Endometrium (tissue), 2 donors: ENCODE measurements around the gene GSTT4.
"Not testable (repeated sequence)": the region's sequence is repeated elsewhere in the genome, so short reads cannot be mapped to it uniquely, and the experiment has no call there.

Experiments used
- FAIRE-seq: peaks from 2 replicates; lab custom pipeline; 2012; peaks lifted over from hg19 to GRCh38; lab: Jason Lieb, UNC
- donor health status: control.
- donor health status: control.

The GSTT4 gene

DNA sequence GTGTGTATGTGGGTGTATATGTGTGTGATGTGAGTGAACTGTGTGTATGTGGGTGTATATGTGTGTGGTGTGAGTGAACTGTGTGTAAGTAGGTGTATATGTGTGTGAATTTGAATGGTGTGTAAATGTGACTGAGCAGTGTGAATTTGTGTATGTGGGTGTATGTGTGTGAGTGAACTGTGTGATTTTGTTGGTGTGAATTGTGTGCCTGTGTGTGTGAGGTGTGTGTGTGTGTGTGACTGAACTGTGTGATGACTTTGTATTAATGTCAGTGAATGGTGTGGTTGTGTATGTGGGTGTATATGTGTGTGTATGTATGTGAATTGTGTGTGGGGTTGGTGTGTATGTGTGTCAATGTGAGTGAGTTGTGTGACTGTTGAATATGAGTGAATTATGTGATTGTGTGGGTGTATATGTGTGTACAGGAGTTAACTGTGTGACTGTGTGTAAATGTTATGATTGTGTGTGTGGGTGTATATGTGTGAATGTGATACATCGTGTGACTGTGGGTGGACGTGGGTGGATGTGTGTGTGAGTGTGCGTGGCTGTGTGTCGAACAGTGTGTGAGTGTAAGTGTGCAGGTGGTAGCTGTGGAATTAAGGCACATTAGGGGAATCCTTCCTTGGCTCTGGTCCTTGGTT, 18.6 kb downstream of the GSTT4 start:
- FAIRE-seq = not testable (repeated sequence)

- not testable (repeated sequence) for FAIRE-seq
Observed at GRCh38 chr22:23986089-23986488, 19.2 kb downstream of the GSTT4 start.

DNA sequence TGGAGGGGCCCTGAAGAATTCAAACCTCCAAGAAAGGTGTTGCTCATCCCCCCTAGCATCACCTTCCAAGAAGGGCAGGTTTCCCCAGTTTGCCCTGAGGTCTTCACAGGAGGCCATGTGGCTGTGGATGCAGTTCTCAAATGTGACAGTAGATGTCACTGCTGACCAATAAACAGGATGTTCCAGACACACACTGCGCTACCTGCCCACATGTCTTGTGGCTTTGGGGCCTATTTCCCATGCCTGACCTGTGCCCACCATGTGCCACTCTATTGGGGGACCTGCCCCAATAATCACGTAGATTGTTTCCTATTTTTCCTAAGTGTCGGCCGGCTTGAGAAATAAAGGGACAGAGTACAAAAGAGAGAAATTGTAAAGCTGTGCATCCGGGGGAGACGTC, 20.8 kb downstream of the GSTT4 start:
- FAIRE-seq = no peak

GRCh38 chr22:23980567-23980966, 24.7 kb downstream of the GSTT4 start:
- FAIRE-seq = not testable (repeated sequence)

- peak; percentile 70 for FAIRE-seq
Observed at GRCh38 chr22:23979557-23980240, 25.6 kb downstream of the GSTT4 start, which contains the start of gene GSTT2. Gene GSTT2, plus strand, starts transcription at chr22:23980134.

GRCh38 chr22:23977304-23977703, 27.9 kb downstream of the GSTT4 start:
- FAIRE-seq = not testable (repeated sequence)

DNA sequence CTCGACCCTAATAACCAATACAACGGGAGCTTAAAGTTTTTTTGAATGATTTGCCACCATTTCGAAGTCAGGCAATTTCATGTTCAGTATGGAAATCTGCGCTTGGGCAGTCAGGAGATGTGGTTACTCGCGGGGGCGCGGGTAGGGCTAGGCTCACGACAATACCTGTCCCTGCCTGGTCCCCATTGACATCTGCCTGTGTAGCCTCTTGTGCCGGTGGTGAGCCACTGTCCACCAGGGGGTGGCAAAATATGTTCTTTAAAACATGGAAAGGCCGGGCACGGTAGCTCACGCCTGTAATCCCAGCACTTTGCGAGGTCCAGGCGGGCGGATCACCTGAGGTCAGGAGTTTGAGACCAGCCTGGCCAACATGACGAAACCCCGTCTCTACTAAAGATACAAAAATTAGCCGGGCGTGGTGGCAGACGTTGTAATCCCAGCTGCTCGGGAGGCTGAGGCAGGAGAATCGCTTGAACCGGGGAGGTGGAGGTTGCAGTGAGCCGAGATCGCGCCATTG, 30.4 kb downstream of the GSTT4 start:
- FAIRE-seq = not testable (repeated sequence)

DNA sequence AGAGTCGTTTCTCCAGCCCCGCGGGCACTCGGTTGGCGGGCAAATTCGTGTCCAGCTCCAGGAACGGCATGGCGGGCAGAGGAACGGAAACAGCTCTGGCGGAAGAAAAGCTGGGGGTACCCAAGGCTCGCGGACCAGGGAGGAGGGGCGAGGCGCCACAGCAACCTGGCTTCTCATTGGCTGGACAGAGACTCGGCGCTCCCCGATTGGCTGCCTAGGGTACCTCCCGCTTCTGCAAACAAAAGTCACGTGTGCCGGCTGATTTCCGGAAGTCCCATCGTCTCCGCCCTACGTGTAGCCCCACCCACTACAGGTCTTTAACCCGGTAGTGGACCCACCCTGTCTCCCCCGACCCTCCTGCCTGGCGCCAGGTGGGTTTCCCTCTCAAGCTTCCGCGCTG, 30.9 kb downstream of the GSTT4 start, which contains the start of gene DDT:
Gene DDT (minus strand): TSS at position 97 of the 400 bp plus-strand sequence. CDS start 27 bp downstream, at position 70.
- peak; percentile 97 for FAIRE-seq

GRCh38 chr22:23971927-23972326, 33.3 kb downstream of the GSTT4 start:
- FAIRE-seq = not testable (repeated sequence)

DNA sequence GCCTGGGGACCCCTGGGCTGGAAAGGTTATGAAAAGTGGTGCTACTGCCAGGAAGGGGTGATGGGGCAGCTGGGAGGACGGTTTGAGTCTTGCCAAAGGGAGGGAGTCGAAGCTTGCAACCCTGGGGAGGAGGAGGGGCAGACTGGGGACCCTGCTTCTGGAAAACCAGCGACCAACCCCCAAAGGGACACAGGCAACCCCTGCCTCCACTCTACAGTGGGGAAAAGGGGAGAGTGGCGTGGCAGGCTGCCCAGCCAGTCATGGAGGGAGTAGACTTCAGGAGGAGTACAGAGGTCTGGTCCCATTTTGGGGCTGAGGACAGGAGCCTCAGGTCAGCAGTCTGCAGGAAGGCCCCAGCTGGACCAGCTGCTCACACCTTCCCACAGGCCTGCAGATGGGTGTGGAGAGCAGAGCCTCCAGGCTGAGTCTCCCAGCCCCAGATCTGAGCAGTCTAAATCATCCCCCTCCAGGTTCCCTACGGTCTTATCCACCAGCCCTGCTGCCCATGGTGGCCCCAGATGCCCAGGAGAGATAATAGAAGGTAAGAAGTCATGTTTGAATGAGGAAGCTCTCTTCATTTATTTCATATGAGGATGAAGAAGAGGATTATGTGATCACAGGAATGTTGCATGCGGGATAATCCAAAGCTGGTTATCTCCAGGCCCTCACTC, 34.3 kb downstream of the GSTT4 start:
- FAIRE-seq = no peak

GRCh38 chr22:23970201-23970641, 35.0 kb downstream of the GSTT4 start:
- FAIRE-seq = no peak

DNA sequence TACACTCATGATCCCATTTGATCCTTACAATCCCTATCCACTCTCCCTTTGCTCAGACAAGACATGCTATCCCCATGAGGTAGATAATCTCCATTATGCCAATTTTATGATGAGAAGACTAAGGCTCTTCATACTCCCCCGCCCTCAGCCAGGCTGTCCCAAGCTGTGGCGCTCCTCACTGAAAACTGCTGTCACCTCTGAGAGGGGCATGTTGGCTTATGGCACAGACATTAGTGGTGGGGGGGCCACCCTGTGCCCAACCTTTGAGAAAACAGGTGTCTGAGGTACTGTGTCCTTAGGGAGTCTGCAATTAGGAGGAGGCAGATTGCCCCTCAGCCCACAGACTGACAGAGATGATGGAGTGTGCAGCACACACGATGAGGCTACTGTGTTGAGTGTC, 36.2 kb downstream of the GSTT4 start:
- FAIRE-seq = no peak

DNA sequence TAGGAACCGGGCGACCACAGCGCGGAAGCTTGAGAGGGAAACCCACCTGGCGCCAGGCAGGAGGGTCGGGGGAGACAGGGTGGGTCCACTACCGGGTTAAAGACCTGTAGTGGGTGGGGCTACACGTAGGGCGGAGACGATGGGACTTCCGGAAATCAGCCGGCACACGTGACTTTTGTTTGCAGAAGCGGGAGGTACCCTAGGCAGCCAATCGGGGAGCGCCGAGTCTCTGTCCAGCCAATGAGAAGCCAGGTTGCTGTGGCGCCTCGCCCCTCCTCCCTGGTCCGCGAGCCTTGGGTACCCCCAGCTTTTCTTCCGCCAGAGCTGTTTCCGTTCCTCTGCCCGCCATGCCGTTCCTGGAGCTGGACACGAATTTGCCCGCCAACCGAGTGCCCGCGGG, 38.7 kb downstream of the GSTT4 start, which contains the start of gene DDTL:
Gene DDTL (plus strand): TSS at position 321 of the 400 bp plus-strand sequence. CDS start 27 bp downstream, at position 348.
- FAIRE-seq = peak; percentile 99

DNA sequence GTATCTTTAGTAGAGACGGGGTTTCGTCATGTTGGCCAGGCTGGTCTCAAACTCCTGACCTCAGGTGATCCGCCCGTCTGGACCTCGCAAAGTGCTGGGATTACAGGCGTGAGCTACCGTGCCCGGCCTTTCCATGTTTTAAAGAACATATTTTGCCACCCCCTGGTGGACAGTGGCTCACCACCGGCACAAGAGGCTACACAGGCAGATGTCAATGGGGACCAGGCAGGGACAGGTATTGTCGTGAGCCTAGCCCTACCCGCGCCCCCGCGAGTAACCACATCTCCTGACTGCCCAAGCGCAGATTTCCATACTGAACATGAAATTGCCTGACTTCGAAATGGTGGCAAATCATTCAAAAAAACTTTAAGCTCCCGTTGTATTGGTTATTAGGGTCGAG, 39.2 kb downstream of the GSTT4 start:
- not testable (repeated sequence) for FAIRE-seq

DNA sequence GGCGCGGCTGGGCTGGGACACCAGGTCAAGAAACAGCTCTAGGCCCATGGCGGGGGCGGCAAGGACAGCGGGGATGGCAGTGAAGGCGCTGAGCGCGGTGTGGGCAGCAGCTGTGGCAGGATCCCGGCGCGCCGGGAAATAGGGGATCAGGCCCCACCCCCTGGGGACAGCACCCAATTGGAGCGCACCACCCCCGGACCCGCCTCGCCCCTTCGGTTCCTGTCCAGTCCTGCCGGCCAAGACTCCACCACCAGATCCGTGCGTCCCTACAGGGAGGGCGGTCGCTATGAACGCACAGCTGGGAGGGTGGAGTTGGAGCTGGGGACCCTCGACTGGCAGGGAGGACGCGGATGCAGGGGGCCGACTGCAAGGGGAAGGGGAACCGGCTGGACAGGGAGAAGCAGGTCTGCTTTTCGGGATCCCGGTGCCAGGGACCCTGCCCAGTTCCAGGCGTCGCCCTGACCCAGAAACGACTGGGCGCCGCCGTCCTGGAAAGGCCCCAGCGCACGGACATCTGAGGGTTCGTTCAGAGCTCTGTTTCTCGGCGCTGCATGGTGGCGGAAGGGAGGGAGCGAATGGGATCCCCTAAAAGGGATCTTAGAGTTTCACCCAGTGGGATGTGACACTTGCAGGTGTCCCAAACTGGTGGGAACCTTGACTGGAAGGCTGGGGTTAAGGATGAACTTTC, 44.0 kb downstream of the GSTT4 start, which contains the start of gene GSTT2B:
Gene GSTT2B (minus strand): TSS at position 112 of the 688 bp plus-strand sequence. CDS start 64 bp downstream, at position 48.
- FAIRE-seq = peak; percentile 87

DNA sequence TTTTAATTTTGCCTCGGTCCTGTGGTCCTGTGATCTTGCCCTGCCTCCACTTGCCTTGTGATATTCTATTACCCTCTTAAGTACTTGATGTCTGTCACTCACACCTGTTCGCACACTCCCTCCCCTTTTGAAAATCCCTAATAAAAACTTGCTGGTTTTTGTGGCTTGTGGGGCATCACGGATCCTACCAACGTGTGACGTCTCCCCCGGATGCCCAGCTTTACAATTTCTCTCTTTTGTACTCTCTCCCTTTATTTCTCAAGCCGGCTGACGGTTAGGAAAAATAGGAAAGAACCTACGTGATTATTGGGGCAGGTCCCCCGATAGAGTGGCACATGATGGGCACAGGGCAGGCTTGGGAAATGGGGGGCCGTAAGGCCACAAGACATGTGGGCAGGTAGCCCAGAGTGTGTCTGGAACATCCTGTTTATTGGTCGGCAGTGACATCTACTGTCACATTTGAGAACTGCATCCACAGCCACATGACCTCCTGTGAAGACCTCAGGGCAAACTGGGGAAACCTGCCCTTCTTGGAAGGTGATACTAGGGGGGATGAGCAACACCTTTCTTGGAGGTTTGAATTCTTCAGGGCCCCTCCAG, 48.9 kb downstream of the GSTT4 start:
- not testable (repeated sequence) for FAIRE-seq

- not testable (repeated sequence) for FAIRE-seq
Observed at GRCh38 chr22:23955886-23956285, 49.4 kb downstream of the GSTT4 start.

- not testable (repeated sequence) for FAIRE-seq
Observed at GRCh38 chr22:23954991-23955305, 50.3 kb downstream of the GSTT4 start.

GRCh38 chr22:23954193-23954990, 50.9 kb downstream of the GSTT4 start:
- FAIRE-seq = not testable (repeated sequence)

GRCh38 chr22:23953485-23953884, 51.8 kb downstream of the GSTT4 start:
- not testable (repeated sequence) for FAIRE-seq
